ENCODE results near the gene RNF6. TPM values are rescaled to one million over a fixed set of nuclear protein-coding genes. Genes with fewer than 3 reads are reported as not detected.
"Not testable (repeated sequence)": the region's sequence is repeated elsewhere in the genome, so short reads cannot be mapped to it uniquely, and the experiment has no call there.

RNF6 gene
- 38.5 and 48.4 TPM in 2 replicates for total RNA-seq (2014; rRNA removed; shearing (Covaris generic))
- polyA plus RNA-seq (2014; cell fraction: nucleus; rRNA removed): 17.9 and 18.0 TPM in 2 replicates

DNA sequence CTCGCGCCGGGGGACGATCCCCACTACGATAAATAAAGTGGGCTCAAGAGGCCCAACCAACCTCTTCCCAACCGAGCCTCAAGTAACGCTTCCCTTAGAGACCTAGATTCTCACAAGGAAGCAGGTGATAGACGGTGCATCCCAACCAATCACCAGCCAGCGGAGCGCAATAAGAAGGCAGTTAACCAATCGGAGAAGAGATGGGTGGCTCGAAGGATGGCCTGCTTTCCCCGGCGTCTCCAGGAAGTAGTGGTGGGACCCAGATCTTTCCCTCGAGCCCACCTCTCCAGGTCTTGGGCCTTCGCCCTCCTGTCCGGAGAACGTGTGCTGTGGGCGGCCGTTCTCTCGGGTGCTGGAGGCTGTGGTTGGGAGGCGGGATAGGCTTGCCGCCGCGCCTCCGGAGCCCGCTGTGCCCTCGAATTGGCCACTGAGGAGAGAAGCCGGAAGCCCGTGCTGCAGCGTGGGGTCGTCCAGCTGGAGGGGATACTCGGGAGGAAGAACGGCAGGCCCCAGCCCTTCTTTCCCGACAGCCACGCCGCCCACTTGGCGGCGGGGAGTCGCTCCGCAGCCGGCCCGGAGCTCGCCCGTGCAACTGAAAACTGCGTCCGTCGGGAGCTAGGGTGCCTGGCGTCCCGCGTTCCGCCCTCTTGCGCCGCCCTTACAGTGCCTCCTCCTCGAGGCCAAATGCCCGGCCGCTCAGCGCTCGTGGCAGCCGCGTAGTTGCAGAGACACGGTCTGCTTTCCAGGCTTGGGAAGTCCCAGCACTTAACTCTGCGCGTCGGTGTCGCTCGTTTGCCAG lies at the start of gene RNF6:
Gene RNF6, minus strand, starts transcription at position 594 of the 799 bp plus-strand sequence. CDS start 2,665 bp downstream, outside the sequence.
- peak; percentile 95 for DNase-seq (ENCODE audit: extremely low read depth, low read depth)

DNA sequence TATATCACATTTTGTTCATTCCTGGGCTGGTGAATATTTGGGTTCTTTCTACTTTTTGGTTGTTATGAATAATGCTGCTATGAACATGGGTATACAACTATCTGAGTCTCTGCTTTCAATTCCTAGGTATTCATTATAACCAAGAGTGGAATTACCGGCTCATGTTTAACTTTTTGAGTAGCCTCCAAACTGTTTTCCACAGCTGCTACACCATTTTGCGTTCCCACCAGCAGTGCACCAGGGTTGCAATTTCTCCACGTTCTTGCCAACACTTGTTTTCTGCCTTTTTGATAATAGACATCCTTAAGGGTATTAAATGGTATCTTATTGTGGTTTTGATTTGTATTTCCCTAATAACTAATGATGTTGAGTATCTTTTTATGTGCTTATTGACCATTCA lies 48.6 kb upstream of the RNF6 start:
- no peak for DNase-seq (ENCODE audit: extremely low read depth, low read depth)

DNA sequence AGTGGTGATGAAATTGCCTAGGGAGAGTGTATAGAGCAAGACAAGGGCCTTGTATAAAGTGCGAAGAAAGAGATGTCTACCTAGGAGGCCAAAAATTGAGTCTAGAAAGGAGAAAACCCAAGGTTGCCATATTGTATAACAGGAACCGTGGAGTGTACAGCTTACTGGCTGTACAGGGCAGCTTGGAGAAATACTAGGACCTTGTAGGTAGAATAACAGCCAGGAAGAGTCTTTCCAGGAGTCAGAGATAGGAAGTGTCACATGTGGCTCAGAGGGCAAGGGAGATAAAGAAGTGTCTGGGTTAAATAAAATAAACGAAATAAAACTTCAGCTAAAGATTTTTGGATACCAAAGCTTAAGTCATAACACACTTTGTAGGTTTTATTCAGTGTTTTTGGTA lies 44.2 kb upstream of the RNF6 start:
- no peak for DNase-seq (ENCODE audit: extremely low read depth, low read depth)

DNA sequence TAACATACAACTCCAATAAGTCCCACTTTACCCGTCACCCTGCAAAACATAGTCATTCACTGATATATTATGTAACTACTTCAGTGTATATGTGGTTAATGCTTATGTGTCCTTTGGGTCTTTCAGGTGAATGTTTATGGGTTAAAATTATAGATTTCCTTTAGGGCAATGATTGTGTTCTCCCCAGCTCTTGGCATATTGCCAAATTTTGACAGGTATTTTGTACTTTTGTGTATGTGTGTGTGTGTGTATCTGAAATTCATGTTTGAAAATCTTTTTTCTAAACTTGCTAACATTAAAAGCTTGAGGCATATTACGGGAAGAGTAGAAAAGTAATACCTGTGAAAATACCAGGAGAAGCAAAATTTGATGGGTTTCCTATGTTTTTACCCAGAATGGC lies 40.0 kb upstream of the RNF6 start:
- no peak for DNase-seq (ENCODE audit: extremely low read depth, low read depth)

DNA sequence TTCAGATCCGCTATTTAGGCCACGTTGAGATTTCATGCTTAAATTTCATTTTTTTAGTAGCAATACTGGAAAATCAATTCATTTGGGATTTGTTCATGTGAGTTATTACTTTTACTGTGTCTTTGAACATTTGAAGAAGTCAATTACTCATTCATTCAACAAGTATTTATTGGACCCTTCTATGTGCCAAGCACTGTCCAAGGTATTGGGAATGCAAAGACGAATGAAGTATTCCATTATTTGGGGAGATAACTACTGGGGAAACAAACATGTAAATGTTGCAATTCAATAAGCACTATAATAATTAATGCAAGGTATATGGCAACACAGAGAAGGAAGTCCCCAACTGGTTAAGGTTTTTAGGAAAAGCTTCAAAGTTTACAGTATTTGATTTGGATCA lies 37.5 kb upstream of the RNF6 start:
- no peak for DNase-seq (ENCODE audit: extremely low read depth, low read depth)

DNA sequence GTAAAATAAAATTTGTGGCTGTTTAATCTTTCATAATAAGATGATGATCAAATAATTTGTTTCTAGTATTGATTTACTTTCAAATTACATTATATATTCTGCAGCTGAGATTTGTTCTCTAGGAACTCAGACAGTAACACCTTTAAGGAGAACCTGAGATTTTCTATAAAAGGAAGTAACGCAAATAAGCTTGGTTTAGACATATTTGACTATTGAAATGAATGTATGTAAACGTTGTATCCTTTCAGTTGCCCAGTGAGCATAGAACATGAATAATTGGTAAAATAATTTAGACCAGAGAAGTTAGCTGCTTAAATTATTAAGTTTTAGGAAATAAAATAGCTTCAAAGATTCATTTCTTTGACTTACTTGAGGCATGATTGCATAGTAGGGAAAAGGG lies 34.9 kb upstream of the RNF6 start:
- no peak for DNase-seq (ENCODE audit: extremely low read depth, low read depth)

DNA sequence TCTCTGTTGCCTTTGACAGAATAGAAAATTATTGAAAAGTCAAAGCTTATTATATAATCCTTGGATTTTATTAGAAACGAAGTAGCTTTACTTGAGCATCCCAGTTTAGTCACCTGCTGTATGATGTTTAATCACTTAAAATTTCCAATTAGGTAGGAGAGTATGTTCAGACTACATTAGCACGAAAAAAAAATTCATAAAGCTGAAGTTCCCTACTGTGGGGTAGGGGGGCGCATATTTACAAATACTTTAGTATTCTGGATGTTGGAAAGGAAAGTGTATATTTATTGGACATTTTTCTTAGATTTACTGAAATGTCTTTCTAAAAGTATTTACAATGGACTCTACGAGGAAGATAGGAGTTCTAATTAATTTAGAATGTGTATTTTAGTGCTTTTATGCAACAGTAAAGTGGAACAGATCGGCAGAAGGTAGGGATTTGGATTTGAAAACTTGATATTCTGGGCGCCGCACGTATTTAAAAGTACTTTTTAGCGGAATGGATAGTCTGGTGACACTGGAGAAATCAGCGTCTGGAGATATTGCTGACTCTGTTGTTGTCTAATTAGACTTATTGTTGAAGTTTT lies 33.7 kb upstream of the RNF6 start:
- no peak for DNase-seq (ENCODE audit: extremely low read depth, low read depth)

DNA sequence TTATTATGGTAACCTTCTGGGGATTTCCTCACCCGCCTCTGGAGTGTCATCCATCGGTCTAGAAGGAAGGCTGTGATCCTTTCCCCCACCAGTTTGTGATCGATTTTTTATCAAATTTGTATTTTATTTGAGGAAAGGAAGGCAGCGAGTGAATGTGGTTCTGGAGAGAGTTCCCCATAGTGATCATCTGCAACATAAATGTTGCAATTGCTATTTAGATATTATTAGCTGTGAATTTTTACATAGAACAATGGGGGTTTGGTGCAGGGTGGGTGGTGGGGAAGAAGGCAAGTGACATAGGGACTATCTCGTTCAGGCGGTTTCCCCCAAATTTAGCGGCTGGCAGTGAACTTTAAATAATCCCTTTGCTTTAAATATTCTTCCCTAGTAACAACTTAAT lies 33.0 kb upstream of the RNF6 start:
- no peak for DNase-seq (ENCODE audit: extremely low read depth, low read depth)

DNA sequence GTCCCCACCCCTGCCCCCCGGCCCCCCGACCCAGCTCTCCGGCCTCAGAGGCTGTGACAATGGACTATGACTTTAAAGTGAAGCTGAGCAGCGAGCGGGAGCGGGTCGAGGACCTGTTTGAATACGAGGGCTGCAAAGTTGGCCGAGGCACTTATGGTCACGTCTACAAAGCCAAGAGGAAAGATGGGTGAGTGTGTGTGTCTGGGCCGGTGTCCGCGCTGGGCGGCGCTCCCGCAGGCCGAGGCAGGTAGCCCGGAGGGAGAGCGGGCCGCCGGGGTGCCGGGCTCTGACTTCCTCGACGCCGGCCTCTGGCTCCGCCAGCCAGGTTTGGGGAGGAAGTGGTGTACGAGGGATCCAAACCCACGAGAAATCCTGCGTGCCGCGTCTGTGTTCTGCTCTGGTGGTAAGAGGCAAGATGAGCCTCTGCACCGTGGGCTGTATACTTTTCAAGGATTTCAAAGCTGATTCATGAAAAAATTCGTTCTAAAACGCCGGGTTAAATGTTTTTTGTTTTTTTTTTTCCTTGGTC lies 32.5 kb upstream of the RNF6 start:
- DNase-seq (ENCODE audit: extremely low read depth, low read depth): peak; percentile 11

DNA sequence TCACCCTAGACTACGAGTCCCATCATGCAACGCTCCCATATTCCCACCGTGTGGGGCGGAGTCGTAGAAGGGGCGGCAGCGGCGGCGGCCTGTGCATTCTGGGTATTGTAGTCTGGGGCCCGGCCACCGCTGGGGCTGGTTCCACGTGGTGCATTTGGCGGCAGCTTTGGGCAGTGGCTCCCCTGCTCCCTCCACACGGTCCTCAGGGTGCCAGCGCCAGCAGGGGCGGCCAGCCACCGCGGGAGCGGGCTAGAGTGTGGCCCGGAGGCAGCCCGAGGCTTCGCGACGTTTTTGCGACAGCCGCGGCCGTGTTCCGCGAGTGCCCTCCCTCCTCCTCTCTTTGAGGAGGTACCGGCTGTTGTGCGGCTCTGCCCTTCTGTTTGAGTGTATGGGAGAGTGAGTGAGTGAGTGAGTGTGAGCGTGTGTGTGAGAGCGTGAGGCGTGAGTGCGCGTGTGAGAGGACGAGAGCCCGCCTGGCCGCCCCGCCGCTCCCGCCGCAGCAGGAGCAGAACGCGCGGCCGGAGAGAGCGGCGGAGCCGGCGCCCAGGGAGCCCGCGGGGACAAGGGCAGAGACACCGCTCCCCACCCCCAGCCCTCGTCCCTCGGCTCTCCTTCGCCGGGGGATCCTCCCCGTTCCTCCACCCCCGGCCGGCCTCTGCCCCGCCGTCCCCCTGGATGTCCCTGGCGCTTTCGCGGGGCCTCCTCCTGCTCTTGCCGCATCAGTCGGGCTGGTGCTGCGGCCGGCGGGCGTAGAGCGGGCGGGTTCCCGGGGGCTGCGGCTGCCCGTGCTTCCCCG lies 31.9 kb upstream of the RNF6 start, which contains the start of gene CDK8:
Gene CDK8, plus strand, starts transcription at position 343 of the 796 bp plus-strand sequence. CDS start 513 bp downstream, outside the sequence.
- DNase-seq (ENCODE audit: extremely low read depth, low read depth): peak; percentile 69

DNA sequence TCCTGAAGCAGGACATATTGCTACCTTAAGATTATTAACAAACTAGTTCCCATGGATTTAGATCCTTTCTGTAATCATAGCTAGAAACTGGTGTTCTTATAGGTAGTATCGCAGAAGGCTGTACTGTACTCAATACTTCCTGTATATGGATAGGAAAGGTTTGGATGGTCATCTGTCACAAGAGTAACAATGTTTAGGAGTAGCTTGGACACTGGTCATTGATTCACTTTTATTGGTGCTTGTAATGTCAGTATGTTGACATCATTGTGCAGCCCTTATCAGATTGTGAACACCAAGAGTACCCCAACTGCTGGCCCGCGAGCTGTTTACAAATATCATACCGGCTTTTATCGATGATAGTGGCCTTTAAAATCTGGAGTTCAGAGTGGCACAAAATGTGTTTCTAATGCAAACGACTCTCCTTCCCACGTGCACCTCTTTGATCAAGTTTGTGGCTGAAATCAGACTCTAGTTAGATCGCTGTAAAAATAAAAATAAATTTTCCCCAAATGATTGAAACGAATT lies 31.2 kb upstream of the RNF6 start:
- DNase-seq (ENCODE audit: extremely low read depth, low read depth): no peak

DNA sequence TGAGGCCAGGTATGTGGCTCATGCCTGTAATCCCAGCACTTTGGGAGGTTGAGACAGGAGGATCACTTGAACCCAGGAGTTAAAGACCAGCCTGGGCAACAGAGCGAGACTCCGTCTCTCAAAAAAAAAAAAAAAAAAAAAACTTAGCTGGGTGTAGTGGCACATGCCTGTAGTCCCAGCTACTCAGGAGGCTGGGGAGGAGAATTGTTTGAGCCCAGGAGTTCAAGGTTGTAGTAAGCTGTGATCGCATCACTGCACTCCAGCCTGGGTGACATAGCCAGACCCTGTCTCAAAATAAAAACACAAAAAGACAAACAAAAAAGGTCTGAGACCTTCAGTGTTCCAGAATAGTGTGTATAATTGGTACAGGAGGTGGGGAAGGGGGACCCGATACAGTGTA lies 29.9 kb upstream of the RNF6 start:
- DNase-seq (ENCODE audit: extremely low read depth, low read depth): not testable (repeated sequence)

DNA sequence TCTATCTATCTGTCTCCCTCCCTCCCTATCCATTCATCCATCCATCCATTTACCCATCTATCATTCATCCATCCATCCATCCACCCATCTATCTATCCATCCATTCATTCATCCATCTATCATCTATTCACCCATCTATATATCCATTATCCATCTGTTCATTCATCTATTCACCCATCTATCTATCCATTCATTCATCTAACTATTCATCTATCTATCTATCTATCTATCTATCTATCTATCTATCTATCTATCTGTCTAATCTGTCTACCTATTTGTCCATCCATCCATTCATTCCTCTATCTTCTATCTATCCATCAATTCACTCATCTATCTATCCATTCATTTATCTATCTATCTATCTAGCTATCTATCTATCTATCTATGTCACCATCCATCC lies 27.4 kb upstream of the RNF6 start:
- no peak for DNase-seq (ENCODE audit: extremely low read depth, low read depth)

DNA sequence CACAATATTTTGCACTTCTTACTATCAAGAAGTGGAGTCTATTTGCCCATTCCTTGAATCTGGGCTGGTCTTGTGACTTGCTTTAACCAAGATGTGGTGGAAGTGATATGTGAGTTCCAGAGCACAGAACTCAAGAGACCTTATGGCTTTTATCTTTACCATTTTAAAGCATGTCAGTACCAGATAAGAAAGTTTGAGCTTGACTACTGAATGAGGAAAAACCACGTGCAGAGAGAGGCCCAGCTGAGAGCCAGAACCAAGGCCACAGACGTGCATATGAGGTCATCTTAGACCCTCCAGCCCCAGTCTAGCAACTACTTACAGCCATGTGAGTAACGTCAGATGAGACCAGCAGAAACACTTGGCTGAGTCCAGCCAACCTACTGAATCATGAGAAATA lies 25.5 kb upstream of the RNF6 start:
- DNase-seq (ENCODE audit: extremely low read depth, low read depth): no peak

DNA sequence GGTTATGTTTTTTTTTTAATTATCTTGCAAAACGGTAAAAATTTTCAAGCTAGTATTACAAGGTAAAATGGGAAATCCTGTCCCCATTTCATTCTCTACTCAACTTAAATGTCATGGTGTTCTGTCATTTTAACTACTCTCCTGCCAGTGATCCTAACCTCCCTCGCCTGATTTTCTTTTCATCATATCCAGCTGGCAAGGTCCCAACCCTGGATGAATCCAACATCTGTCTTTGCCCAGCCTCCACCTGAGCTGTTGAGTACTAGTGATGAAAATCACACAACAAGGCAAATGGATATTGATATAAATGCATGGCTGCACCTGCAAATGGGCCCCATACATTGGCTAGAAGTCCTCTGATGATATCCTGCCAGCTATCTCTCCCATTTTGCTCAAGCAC lies 24.9 kb upstream of the RNF6 start:
- DNase-seq (ENCODE audit: extremely low read depth, low read depth): no peak

DNA sequence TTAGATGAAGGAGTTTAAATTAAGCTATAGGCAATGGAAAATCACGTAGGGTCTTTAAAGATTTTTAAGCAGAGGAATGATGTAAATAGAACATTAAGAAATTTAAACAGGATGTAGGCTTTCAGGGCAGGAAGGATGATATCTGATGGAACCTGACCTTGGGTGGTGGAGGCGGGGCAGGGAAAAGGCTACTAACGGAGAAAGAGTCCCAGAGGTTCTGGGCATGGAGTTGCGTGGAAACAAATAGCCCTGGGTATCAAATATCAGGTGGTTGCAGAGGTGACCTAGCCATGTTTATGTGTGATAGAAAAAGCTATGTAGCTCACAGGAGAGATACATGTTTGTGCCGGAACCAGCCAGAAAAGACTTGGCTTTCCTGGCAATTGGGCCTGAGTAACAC lies 24.0 kb upstream of the RNF6 start:
- no peak for DNase-seq (ENCODE audit: extremely low read depth, low read depth)

DNA sequence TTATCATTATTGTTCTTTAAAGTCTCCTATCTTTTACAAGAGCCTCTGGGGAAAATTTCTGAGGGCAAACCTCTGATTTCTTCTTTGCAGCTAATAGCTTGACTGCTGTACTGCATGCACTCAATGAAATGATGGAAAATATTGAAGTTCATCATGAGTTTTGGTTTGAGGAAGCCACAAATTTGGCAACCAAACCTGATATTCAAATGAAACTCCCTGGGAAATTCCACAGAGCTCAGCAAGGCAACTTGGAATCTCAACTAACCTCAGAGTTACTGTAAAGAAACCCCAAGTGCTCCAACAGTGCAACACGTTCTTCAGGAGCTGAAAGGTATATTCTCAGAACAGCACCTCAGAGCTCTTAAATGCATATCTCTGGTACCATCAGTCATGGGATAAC lies 14.2 kb upstream of the RNF6 start:
- DNase-seq (ENCODE audit: extremely low read depth, low read depth): no peak

DNA sequence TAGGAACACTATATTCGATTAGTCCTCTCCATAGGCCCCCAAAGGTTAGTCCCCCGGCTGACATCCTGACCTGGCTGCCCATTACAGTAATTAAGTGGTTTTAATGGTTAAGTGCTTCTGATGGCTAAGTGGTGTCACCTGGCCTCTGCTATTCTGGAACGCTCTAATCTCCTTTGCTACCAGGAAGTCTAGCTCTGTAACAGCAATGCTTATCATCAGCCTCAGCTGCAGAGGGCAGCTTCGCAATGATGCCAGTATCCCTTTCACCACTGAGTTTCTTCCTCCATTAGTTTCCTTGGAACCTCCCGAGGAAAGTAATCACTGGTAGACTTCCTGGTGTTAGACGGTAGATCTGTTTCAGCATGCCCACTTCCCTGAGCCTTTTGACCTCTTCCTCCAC lies 8.6 kb upstream of the RNF6 start:
- DNase-seq (ENCODE audit: extremely low read depth, low read depth): no peak

DNA sequence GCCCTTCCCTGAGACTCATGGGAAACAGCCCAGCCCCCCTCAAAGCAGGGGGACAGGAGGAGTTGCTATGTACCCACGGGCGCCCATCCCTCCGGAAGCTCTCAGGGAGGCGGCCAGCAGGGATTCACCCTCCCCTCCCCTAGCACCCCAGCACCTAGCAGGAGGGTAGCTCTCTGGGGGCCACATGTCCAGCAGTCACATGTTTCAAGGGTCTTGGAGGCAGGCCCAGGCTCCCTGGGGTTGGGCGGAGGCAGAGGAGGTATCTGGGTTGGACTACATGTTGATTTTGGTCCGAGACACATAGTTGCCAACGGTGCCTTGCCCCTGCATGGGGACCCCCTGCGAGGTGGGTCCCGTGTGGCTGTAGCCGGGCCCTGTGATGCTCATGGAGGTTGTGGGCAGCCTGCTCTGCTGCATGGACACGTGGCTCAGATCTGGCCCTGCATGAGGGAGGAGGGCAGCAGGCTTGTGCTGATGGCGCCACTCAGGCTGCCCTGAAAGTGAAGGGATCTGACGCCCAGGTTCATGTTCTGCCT lies 7.0 kb upstream of the RNF6 start:
- no peak for DNase-seq (ENCODE audit: extremely low read depth, low read depth)

DNA sequence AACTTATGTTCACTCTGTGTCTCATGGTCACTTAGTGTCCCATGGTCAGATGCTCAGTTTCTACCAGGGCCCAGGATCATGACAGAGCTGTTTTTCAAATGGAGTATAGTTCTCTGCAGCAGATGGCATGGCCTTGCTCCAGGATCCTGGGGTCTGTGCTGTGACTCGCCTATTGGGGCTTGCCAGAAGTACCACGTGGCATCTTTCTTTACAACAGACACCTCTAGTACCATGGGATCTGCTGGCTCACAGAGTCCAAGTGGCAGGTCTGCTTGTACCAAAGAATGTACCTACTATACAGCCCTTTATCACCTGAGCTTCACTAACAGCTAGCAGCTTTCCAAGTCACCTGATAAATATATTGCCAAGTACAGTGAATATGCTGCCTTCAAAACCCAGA lies 6.0 kb upstream of the RNF6 start:
- no peak for DNase-seq (ENCODE audit: extremely low read depth, low read depth)

Measured in NCI-H460 (cell line).